ENCODE data around the gene PXK.

Gene PXK

DNA sequence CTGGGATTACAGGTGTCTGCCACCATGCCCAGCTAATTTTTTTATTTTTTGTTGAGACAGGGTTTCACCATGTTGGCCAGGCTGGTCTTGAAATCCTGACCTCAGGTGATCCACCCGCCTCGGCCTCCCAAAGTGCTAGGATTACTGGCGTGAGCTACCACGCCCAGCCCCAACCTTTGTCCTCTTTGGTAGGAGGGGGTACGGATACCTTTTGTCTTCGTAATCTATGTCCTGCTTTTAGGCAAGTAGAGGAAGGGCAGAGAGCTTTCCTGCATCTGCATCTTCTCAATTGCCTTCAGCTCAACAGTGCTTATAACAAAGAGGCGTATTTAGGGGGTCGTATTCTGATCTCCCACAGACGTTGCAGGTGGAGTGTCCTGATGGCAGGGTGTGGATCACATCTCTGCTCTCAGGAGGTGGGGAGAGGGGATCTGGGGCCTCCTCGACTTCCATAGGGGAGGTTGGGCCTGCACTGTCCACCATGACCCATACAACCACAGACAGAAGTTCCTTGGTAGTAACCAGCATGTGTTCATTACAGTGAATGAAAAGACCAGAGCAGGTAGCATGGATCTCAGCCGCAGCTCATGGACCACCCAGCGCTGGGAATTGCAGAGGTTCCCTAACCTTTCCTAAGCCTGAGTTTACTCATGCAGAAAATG is 137.8 kb downstream of the PXK start:
- no peak for DNase-seq

DNA sequence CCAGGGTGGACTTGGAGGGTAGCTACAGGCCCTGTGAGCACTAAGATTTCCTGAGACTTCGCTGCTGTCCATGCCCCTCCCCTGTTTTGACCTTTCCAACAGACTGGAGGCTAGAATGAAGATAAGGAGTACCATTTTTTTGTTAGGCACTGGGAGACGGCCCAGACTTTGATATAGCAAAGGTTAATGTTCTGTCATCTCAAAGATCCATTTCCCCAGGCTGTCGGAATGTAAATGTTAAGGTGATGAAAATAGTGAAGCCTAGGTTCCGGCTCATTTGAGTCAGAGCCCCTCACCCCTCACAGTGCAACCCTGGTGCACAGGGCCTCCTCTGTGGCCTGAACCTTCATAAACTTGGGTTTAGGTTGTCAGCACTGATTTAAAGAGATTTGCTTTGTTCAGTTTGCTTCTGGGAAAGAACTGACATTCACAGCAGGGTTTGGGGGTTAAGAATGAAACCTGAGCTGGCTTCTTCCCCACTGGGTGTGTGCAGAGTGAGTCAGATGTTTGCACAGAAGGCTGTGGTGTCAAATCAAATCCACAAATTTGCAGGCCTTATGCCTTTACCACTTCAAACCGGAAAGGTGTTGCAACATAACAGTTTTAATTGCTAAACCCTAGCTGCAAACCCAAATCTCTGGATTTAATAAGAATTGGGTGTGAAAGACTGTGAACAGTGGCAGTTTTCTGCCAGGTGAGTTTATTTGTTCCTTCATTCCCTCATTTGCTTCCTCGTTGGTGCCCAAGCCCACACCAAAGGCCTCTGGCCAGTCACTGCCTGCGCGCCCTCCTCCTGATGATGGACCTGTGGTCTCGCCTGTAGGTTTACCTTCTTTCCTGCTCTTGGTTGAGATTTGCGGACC is 138.6 kb downstream of the PXK start:
- DNase-seq = peak; percentile 46

DNA sequence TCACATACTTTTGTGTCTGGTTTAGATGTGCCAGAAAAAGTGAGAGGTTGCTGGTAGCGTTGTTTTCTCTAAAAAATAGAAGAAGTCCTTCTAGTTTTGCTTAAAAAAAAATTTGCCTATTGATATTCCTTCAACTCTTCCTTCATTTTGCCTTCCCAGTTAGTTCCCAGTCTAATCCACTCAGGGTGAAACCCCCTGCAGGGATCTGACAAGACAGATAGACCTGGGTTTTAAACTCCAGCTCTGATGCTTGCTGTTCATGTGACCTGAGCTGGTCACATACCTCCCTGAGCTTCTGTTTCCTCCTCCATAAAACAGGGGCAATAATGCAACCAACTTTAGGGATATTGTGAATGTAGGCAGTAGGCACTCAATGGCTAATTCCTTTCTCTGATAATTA is 140.6 kb downstream of the PXK start:
- no peak for DNase-seq

DNA sequence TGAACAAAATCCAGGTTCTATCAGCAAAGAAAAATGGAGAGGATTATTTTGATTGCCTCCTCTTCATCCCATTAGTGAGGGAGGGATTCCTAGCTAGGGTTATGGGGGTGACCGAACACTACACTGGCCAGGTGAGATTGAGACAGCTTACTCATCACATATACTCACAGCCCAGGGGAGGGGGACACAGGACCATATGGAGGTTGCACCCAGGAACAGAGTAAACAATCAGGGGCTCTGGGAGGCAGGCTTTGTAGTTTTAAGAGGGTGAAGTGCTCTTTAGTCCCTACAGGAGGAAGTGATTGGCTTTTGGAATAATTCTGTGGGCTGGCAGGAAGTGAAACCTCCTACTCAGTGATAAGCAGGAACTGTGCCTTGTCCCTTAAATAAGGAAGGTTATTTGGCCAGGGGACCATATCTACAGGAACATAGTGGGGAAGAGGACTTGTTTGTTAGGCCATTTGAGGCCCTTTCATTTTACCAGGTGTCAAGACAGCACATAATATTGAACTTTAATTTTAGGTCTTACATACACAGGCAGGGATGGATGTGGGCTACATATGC is 141.7 kb downstream of the PXK start:
- DNase-seq = no peak

DNA sequence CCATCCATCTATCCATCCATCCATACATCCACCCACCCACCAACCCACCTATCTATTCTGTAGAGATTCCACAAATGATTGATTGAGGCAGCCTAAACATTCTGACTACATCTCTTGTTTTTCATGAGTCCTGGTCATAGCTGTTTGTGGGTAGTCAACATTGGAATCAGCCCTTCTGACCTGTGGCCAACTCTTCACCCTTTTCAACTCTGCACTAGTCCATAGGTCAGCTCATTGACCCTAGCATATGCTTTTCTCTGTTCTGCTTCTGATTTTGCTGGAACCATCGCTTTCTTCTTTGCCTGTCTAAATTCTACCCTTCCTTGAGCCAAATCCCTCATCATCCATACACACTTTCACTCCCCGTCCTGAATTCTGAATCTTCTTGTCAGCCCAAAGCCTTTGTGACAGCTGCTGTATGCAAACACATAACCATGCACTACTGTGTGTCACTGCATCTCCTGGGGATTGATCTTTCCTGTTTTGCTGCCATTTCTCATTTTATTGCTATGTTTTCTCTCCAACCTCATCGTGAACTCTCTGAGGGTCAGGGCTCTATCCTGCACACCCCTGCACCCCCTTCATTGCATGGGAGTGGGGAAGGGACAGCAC is 142.4 kb downstream of the PXK start:
- DNase-seq = no peak

Measured in T1000 (cell line).